PFSK-1 (cell line): ENCODE measurements around the gene RPL41.

ENCODE experiments used
- SIN3A ChIP-seq: IDR thresholded peaks from 2 replicates; pipeline ENCODE4 v1.6.1; 2012; ENCODE audit warnings: mild to moderate bottlenecking, low read length, moderate library complexity, borderline replicate concordance; ENCODE audit not compliant: insufficient read depth
- TAF1 ChIP-seq: IDR thresholded peaks from 2 replicates; pipeline ENCODE4 v1.6.1; 2012; ENCODE audit warnings: low read length, control low read depth, borderline replicate concordance; ENCODE audit not compliant: insufficient read depth

DNA sequence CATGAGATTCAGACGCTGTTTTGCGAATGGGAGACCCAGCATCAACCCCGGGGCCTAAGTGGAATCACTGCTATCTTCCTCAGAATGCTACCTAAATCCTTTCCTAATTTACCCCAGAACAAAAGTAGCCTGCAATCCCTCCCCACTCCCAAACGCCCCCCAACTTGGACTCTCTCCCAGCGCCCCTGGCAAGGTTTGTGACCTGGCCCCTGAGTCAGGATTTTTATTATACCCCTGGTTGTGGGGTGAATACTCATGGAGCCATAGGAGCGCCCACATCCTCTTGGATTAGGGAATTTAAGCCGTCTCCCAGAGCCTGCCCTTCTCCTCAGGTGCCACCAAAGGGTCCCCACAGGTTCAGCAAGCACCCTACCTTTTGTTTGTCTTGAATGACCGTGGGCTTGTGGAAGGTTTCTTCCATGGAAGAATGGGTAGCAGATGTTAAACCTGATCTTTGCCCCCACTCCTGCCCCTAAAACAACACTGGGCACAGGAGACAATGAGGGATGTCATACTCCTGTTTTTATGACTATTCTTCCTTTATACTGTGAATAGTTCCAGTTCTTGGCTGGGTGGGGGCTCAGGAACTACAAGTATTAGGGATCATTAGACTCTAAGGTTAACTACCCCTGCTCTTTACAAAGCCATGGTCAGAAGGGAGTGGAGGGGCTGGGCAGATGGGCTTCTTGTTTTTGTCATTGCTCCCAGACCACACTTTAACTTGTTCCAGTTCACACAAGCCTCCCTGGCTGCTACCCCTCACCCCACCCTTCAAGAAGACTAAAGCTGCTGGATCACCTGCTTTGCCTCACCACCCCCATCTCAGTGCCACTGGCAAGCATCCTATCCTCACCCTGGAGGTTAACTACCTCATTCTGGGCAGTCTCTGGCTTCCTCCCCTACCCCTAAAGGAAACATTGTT, 36.6 kb downstream of the RPL41 start:
- TF ChIP-seq SIN3A: no peak
- no peak for TF ChIP-seq TAF1
